Measurements from ENCODE around the gene LAMA2.

Gene LAMA2

GRCh38 chr6:129162605-129163004, 279.7 kb downstream of the LAMA2 start:
- no peak for TF ChIP-seq GATA3 (IDR thresholded peaks at IDR 0.05; ENCODE audit: low read depth, low read length)
- TF ChIP-seq GATA2 (IDR thresholded peaks at IDR 0.05; ENCODE audit: low read depth, low read length), result no peak

GRCh38 chr6:129163551-129163950, 280.6 kb downstream of the LAMA2 start:
- no peak for TF ChIP-seq GATA3 (IDR thresholded peaks at IDR 0.05; ENCODE audit: low read depth, low read length)
- no peak for TF ChIP-seq GATA2 (IDR thresholded peaks at IDR 0.05; ENCODE audit: low read depth, low read length)

DNA sequence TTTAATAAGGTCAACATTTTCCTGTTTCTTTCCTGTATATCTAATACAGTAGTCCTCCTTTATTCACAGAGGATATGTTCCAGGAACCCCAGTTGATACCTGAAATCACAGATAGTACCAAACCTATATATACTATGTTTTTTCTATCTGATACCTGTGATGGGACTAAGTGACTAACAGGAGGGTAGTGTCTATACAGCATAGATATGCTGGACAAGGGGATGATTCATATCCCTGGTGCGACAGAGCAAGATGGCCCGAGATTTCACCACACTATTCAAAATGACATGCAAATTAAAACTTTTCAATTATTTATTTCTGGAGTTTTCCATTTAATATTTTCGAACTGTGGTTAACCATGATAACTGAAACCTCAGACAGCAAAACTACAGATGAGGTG, 281.1 kb downstream of the LAMA2 start:
- TF ChIP-seq GATA2 (IDR thresholded peaks at IDR 0.05; ENCODE audit: low read depth, low read length), result no peak
- TF ChIP-seq GATA3 (IDR thresholded peaks at IDR 0.05; ENCODE audit: low read depth, low read length), result no peak

DNA sequence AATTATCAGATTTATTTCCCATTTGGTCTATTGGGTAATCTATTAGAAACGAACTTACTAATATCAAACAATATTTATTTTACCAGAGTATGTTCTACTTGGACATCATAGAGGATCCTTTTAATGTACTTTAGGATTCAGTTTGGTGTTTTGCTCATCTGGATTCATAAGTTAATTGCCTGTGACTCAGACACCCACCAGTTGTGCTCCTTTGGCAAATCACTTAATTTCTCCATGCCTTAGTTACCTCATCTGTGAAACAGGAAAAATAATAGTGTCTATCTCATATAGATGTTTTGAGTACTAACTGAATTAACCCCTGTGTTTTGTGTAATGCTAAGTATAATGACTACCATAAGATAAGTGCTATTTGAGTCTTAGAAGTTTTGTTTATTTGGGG, 292.1 kb downstream of the LAMA2 start:
- TF ChIP-seq GATA3 (IDR thresholded peaks at IDR 0.05; ENCODE audit: low read depth, low read length), result no peak
- no peak for TF ChIP-seq GATA2 (IDR thresholded peaks at IDR 0.05; ENCODE audit: low read depth, low read length)

DNA sequence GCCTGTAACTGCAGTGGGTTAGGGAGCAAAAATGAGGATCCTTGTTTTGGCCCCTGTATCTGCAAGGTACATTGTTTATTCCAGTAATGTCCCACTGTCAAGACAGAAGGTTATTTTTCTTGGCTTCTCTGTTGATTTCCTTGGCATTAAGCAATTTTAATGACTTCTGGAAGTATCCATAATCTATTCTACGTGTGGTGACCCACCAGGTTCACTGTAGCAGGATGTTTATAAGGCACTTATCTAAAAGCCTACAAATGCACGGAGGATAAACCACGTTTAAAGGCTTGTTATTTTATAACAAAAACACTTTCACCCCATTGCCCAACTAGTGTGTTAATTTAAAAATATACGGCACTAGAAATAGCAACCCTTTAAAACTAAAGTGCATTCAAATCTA, 294.9 kb downstream of the LAMA2 start:
- TF ChIP-seq GATA3 (IDR thresholded peaks at IDR 0.05; ENCODE audit: low read depth, low read length) (no peak), GATA2 (IDR thresholded peaks at IDR 0.05; ENCODE audit: low read depth, low read length) (no peak)

- TF ChIP-seq GATA3 (IDR thresholded peaks at IDR 0.05; ENCODE audit: low read depth, low read length) (no peak), GATA2 (IDR thresholded peaks at IDR 0.05; ENCODE audit: low read depth, low read length) (no peak)
Observed at GRCh38 chr6:129179283-129179682, 296.3 kb downstream of the LAMA2 start.

DNA sequence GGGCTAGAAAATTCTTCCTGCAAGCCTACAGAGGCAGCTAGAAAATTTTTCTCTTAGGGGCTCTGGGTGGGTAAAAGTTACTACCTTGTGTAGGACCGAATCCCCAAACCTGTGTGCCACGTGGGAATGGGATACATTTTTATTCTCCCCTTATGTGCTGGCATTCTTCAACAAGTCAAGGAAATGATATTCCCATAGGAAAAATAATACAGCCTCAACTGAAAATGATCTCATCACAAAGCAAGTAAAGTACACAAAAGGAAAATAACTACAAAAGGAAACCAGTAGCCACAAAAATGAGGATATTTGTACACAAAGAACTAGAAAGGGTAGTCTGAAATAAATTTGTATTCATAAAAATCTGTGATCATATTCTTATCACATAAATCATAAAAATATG, 298.1 kb downstream of the LAMA2 start:
- no peak for TF ChIP-seq GATA2 (IDR thresholded peaks at IDR 0.05; ENCODE audit: low read depth, low read length)

DNA sequence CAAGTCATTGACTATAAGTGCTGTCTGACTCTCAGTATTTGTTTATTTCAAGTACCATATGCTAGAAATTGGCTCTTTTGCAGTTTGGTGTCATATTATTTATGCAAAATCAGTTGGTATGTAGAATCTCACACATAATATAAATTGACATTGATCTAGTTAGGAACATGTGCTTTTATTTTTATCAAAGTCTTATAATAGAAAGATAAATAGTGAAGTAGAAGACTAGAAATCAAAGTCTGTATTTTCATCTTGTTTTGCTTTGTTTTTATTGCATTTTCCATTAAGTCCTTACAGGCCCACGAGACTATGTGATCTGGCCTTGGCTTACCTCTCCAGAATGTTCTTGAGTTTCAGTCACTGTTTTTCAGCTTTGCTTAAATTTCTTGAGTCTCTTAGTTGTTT, 300.3 kb downstream of the LAMA2 start:
- no peak for TF ChIP-seq GATA2 (IDR thresholded peaks at IDR 0.05; ENCODE audit: low read depth, low read length)

GRCh38 chr6:129183681-129184301, 300.9 kb downstream of the LAMA2 start:
- no peak for TF ChIP-seq GATA2 (IDR thresholded peaks at IDR 0.05; ENCODE audit: low read depth, low read length)
- no peak for TF ChIP-seq GATA3 (IDR thresholded peaks at IDR 0.05; ENCODE audit: low read depth, low read length)

- TF ChIP-seq GATA2 (IDR thresholded peaks at IDR 0.05; ENCODE audit: low read depth, low read length) (no peak), GATA3 (IDR thresholded peaks at IDR 0.05; ENCODE audit: low read depth, low read length) (no peak)
Observed at GRCh38 chr6:129184324-129184723, 301.4 kb downstream of the LAMA2 start.

DNA sequence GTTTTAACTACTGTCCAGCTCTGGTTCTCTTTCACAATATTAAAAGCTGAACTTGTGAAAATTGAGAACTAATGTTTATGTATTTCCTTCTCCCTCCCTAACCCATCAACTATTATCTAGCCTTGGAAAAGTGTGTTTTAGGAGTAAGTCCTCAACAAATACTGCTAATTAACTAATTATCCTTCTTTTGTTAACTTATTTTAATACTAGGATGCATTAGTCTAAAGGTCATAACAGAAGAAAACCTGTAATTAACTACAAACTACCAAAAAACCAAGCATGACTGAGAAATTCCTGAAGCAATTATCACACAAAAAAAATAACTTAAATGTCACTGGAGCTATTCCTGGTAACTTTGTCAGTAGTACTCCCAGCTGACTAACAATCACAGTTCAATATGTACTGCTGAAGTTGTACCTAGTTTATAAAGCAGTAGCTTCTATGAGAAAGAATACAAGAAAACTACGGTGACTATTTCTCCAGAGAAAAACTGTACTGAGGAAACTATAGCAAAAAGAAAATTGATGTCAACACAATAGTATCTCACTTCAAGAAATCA, 301.9 kb downstream of the LAMA2 start:
- TF ChIP-seq GATA2 (IDR thresholded peaks at IDR 0.05; ENCODE audit: low read depth, low read length), result no peak
- TF ChIP-seq GATA3 (IDR thresholded peaks at IDR 0.05; ENCODE audit: low read depth, low read length), result no peak

GRCh38 chr6:129186988-129187387, 304.1 kb downstream of the LAMA2 start:
- TF ChIP-seq GATA3 (IDR thresholded peaks at IDR 0.05; ENCODE audit: low read depth, low read length), result no peak
- no peak for TF ChIP-seq GATA2 (IDR thresholded peaks at IDR 0.05; ENCODE audit: low read depth, low read length)

- TF ChIP-seq GATA3 (IDR thresholded peaks at IDR 0.05; ENCODE audit: low read depth, low read length) (no peak), GATA2 (IDR thresholded peaks at IDR 0.05; ENCODE audit: low read depth, low read length) (no peak)
Observed at GRCh38 chr6:129188306-129188705, 305.4 kb downstream of the LAMA2 start.

DNA sequence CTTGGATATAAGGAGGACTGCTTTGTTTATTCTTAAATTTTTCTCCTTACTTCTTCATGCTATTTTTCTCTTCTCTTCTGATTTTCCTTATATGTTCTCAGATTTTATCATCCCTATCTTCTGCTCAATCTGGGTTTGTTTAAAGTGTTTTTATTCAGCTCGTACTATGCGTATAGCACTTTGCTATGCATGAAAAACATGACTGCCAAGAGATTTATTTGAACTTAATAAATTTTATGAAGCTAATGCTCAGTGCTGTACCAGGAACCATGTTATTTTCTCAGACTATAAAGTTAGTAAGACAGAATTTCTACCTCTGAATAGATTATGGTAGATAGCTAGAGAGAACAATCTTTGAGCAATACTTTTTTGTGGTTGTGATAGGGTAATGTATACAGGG, 305.9 kb downstream of the LAMA2 start:
- TF ChIP-seq GATA3 (IDR thresholded peaks at IDR 0.05; ENCODE audit: low read depth, low read length) (no peak), GATA2 (IDR thresholded peaks at IDR 0.05; ENCODE audit: low read depth, low read length) (no peak)

GRCh38 chr6:129189266-129189665, 306.3 kb downstream of the LAMA2 start:
- TF ChIP-seq GATA3 (IDR thresholded peaks at IDR 0.05; ENCODE audit: low read depth, low read length) (no peak), GATA2 (IDR thresholded peaks at IDR 0.05; ENCODE audit: low read depth, low read length) (no peak)

DNA sequence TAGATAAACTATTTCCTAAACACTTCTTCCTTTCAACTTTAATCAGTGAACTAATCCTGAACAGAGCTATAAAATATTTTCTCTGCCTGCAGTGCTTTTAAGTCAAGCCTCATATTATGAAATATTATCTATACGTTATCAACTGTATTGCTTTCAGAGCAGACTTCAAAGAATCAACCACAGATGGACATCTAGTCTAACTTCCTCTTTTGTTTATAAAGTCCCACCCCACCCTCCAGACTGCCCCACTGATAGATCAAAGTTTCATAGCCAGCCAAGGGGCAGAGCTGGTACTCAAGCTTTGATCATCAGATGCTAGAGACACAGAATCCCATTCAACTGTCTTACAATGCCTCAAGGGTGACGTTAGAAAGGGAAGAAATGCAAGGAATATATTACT, 308.3 kb downstream of the LAMA2 start:
- no peak for TF ChIP-seq GATA2 (IDR thresholded peaks at IDR 0.05; ENCODE audit: low read depth, low read length)
- no peak for TF ChIP-seq GATA3 (IDR thresholded peaks at IDR 0.05; ENCODE audit: low read depth, low read length)

Data from SH-SY5Y (cell line).